ENCODE data around the gene ALDOB.

Gene ALDOB

GRCh38 chr9:101453776-101454570 lies 18.4 kb upstream of the ALDOB start:
- Histone ChIP-seq H2AFZ (ENCODE audit: low read length) (no peak overlapping the region), H3K14ac (ENCODE audit: low read length) (no peak overlapping the region), H4K91ac (ENCODE audit: low read depth, low read length, poor library complexity) (no peak overlapping the region), H3K4me3 (ENCODE audit: low read length in 2 of 2) (no peak overlapping the region), H3K27ac (replicated peaks; ENCODE audit: low read length) (no peak overlapping the region), H3K4me1 (ENCODE audit: control insufficient read depth in 2 of 2, insufficient read depth in 1 of 2, low read depth in 1 of 2, low read length in 2 of 2) (no peaks in the 10 kb centered on the region), H3K27me3 (ENCODE audit: control insufficient read depth in 3 of 3, insufficient read depth in 3 of 3, low read depth in 1 of 3, low read length in 3 of 3) (no peaks in the 10 kb centered on the region), H3K9me3 (replicated peaks in 1 of 2; ENCODE audit: control insufficient read depth in 2 of 2, insufficient read depth in 1 of 2, low read depth in 1 of 2, low read length in 2 of 2) (no peaks in the 10 kb centered on the region), H4K8ac (ENCODE audit: low read depth, low read length) (no peak overlapping the region), H2BK12ac (ENCODE audit: low read length) (no peak overlapping the region), H3K79me1 (ENCODE audit: low read depth, low read length) (no peaks in the 10 kb centered on the region), H2BK120ac (ENCODE audit: low read depth, low read length) (no peak overlapping the region), H3K18ac (ENCODE audit: low read length) (no peak overlapping the region), H2AK5ac (ENCODE audit: low read depth, low read length) (no peak overlapping the region), H3K36me3 (replicated peaks in 1 of 2; ENCODE audit: control insufficient read depth in 2 of 2, insufficient read depth in 2 of 2, low read length in 2 of 2) (no peaks in the 10 kb centered on the region), H3K4ac (ENCODE audit: low read length) (no peak overlapping the region), H3K9ac (ENCODE audit: low read depth, low read length, poor library complexity) (no peak overlapping the region), H3K23ac (ENCODE audit: low read depth, low read length, poor library complexity) (no peak overlapping the region), H2BK15ac (ENCODE audit: low read length) (no peak overlapping the region), H2BK5ac (ENCODE audit: low read length) (no peak overlapping the region), H3K4me2 (ENCODE audit: insufficient read depth, low read length, poor library complexity, severe bottlenecking) (no peak overlapping the region)
- DNase-seq (ENCODE audit: low spot score): no peak
- no CpG with 5 or more reads among the region's 4 CpGs for WGBS, 2 donors (ENCODE audit: extremely low coverage in 2 of 2, insufficient read length in 2 of 2, insufficient replicate concordance in 1 of 2)

- Histone ChIP-seq H3K4me3 (ENCODE audit: low read length in 2 of 2) (no peak overlapping the region), H3K18ac (ENCODE audit: low read length) (no peak overlapping the region), H3K23ac (ENCODE audit: low read depth, low read length, poor library complexity) (no peak overlapping the region), H2BK5ac (ENCODE audit: low read length) (no peak overlapping the region), H2AK5ac (ENCODE audit: low read depth, low read length) (no peak overlapping the region), H2BK120ac (ENCODE audit: low read depth, low read length) (no peak overlapping the region), H3K27me3 (ENCODE audit: control insufficient read depth in 3 of 3, insufficient read depth in 3 of 3, low read depth in 1 of 3, low read length in 3 of 3) (peaks cover 0 to 4% (median 0%) of the 10 kb centered on the region in 3 experiments), H3K9me3 (replicated peaks in 1 of 2; ENCODE audit: control insufficient read depth in 2 of 2, insufficient read depth in 1 of 2, low read depth in 1 of 2, low read length in 2 of 2) (no peaks in the 10 kb centered on the region), H4K91ac (ENCODE audit: low read depth, low read length, poor library complexity) (no peak overlapping the region), H3K4me1 (ENCODE audit: control insufficient read depth in 2 of 2, insufficient read depth in 1 of 2, low read depth in 1 of 2, low read length in 2 of 2) (no peaks in the 10 kb centered on the region), H4K8ac (ENCODE audit: low read depth, low read length) (no peak overlapping the region), H3K14ac (ENCODE audit: low read length) (no peak overlapping the region), H3K79me1 (ENCODE audit: low read depth, low read length) (no peaks in the 10 kb centered on the region), H3K4ac (ENCODE audit: low read length) (no peak overlapping the region), H2AFZ (ENCODE audit: low read length) (no peak overlapping the region), H2BK15ac (ENCODE audit: low read length) (no peak overlapping the region), H3K9ac (ENCODE audit: low read depth, low read length, poor library complexity) (no peak overlapping the region), H2BK12ac (ENCODE audit: low read length) (no peak overlapping the region), H3K4me2 (ENCODE audit: insufficient read depth, low read length, poor library complexity, severe bottlenecking) (no peak overlapping the region), H3K36me3 (replicated peaks in 1 of 2; ENCODE audit: control insufficient read depth in 2 of 2, insufficient read depth in 2 of 2, low read length in 2 of 2) (no peaks in the 10 kb centered on the region), H3K27ac (replicated peaks; ENCODE audit: low read length) (no peak overlapping the region)
- no CpG with 5 or more reads among the region's 4 CpGs for WGBS, 2 donors (ENCODE audit: extremely low coverage in 2 of 2, insufficient read length in 2 of 2, insufficient replicate concordance in 1 of 2)
- no peak for DNase-seq (ENCODE audit: low spot score)
Observed at GRCh38 chr9:101451498-101451897, 15.9 kb upstream of the ALDOB start.

- no peak overlapping the region for H2BK12ac ChIP-seq (ENCODE audit: low read length)
- no peaks in the 10 kb centered on the region for H3K36me3 ChIP-seq (replicated peaks in 1 of 2; ENCODE audit: control insufficient read depth in 2 of 2, insufficient read depth in 2 of 2, low read length in 2 of 2)
- no peak overlapping the region for H3K4ac ChIP-seq (ENCODE audit: low read length)
- H3K27ac ChIP-seq (replicated peaks; ENCODE audit: low read length): no peak overlapping the region
- no peak overlapping the region for H4K8ac ChIP-seq (ENCODE audit: low read depth, low read length)
- no peak overlapping the region for H2AFZ ChIP-seq (ENCODE audit: low read length)
- no peak overlapping the region for H4K91ac ChIP-seq (ENCODE audit: low read depth, low read length, poor library complexity)
- no peak overlapping the region for H3K14ac ChIP-seq (ENCODE audit: low read length)
- H3K4me3 ChIP-seq (ENCODE audit: low read length in 2 of 2): no peak overlapping the region
- H3K18ac ChIP-seq (ENCODE audit: low read length): no peak overlapping the region
- no peaks in the 10 kb centered on the region for H3K79me1 ChIP-seq (ENCODE audit: low read depth, low read length)
- no peak overlapping the region for H3K9ac ChIP-seq (ENCODE audit: low read depth, low read length, poor library complexity)
- no peak overlapping the region for H2BK5ac ChIP-seq (ENCODE audit: low read length)
- H3K9me3 ChIP-seq (replicated peaks in 1 of 2; ENCODE audit: control insufficient read depth in 2 of 2, insufficient read depth in 1 of 2, low read depth in 1 of 2, low read length in 2 of 2): no peaks in the 10 kb centered on the region
- no peak overlapping the region for H3K23ac ChIP-seq (ENCODE audit: low read depth, low read length, poor library complexity)
- H2BK15ac ChIP-seq (ENCODE audit: low read length): no peak overlapping the region
- H2BK120ac ChIP-seq (ENCODE audit: low read depth, low read length): no peak overlapping the region
- no peak for DNase-seq (ENCODE audit: low spot score)
- no peak overlapping the region for H2AK5ac ChIP-seq (ENCODE audit: low read depth, low read length)
- no peaks in the 10 kb centered on the region for H3K4me1 ChIP-seq (ENCODE audit: control insufficient read depth in 2 of 2, insufficient read depth in 1 of 2, low read depth in 1 of 2, low read length in 2 of 2)
- H3K4me2 ChIP-seq (ENCODE audit: insufficient read depth, low read length, poor library complexity, severe bottlenecking): no peak overlapping the region
- H3K27me3 ChIP-seq (ENCODE audit: control insufficient read depth in 3 of 3, insufficient read depth in 3 of 3, low read depth in 1 of 3, low read length in 3 of 3): peaks cover 0 to 7% (median 0%) of the 10 kb centered on the region in 3 experiments
- no CpG with 5 or more reads among the region's 4 CpGs for WGBS, 2 donors (ENCODE audit: extremely low coverage in 2 of 2, insufficient read length in 2 of 2, insufficient replicate concordance in 1 of 2)
Observed at GRCh38 chr9:101450931-101451330, 15.4 kb upstream of the ALDOB start.

- H3K27me3 ChIP-seq (ENCODE audit: control insufficient read depth in 3 of 3, insufficient read depth in 3 of 3, low read depth in 1 of 3, low read length in 3 of 3): peaks cover 0 to 14% (median 0%) of the 10 kb centered on the region in 3 experiments
- no peaks in the 10 kb centered on the region for H3K4me1 ChIP-seq (ENCODE audit: control insufficient read depth in 2 of 2, insufficient read depth in 1 of 2, low read depth in 1 of 2, low read length in 2 of 2)
- H3K4me2 ChIP-seq (ENCODE audit: insufficient read depth, low read length, poor library complexity, severe bottlenecking): peak overlapping the region; percentile 47
- no peak overlapping the region for H3K14ac ChIP-seq (ENCODE audit: low read length)
- H3K79me1 ChIP-seq (ENCODE audit: low read depth, low read length): no peaks in the 10 kb centered on the region
- no peak overlapping the region for H3K27ac ChIP-seq (replicated peaks; ENCODE audit: low read length)
- H2AFZ ChIP-seq (ENCODE audit: low read length): peak overlapping the region; percentile 92
- no CpG with 5 or more reads among the region's 40 CpGs for WGBS, 2 donors (ENCODE audit: extremely low coverage in 2 of 2, insufficient read length in 2 of 2, insufficient replicate concordance in 1 of 2)
- no peak overlapping the region for H3K4ac ChIP-seq (ENCODE audit: low read length)
- H2BK120ac ChIP-seq (ENCODE audit: low read depth, low read length): no peak overlapping the region
- no peak overlapping the region for H3K23ac ChIP-seq (ENCODE audit: low read depth, low read length, poor library complexity)
- peak overlapping the region; percentile 79 for H3K9ac ChIP-seq (ENCODE audit: low read depth, low read length, poor library complexity)
- H2BK15ac ChIP-seq (ENCODE audit: low read length): no peak overlapping the region
- peak; percentile 61 for DNase-seq (ENCODE audit: low spot score)
- no peak overlapping the region for H2AK5ac ChIP-seq (ENCODE audit: low read depth, low read length)
- no peaks in the 10 kb centered on the region for H3K9me3 ChIP-seq (replicated peaks in 1 of 2; ENCODE audit: control insufficient read depth in 2 of 2, insufficient read depth in 1 of 2, low read depth in 1 of 2, low read length in 2 of 2)
- peak overlapping the region; percentile 40 to 94 for H3K4me3 ChIP-seq (ENCODE audit: low read length in 2 of 2)
- no peaks in the 10 kb centered on the region for H3K36me3 ChIP-seq (replicated peaks in 1 of 2; ENCODE audit: control insufficient read depth in 2 of 2, insufficient read depth in 2 of 2, low read length in 2 of 2)
- no peak overlapping the region for H4K8ac ChIP-seq (ENCODE audit: low read depth, low read length)
- H4K91ac ChIP-seq (ENCODE audit: low read depth, low read length, poor library complexity): no peak overlapping the region
- H3K18ac ChIP-seq (ENCODE audit: low read length): peak overlapping the region; percentile 93
- H2BK12ac ChIP-seq (ENCODE audit: low read length): no peak overlapping the region
- H2BK5ac ChIP-seq (ENCODE audit: low read length): no peak overlapping the region
Observed at GRCh38 chr9:101449071-101449721, 13.6 kb upstream of the ALDOB start.
